Ovary (tissue), 9 donors: ENCODE data around the gene PTPRJ. TPM values are rescaled to one million over a fixed set of nuclear protein-coding genes. Genes with fewer than 3 reads are reported as not detected.

Source experiments
- DNase-seq, 5 donors: peaks; one replicate each; pipeline ENCODE4 v3.0.0-alpha.2; 2019 to 2020
- H3K27ac ChIP-seq, 2 donors: fragments of 200-600 bp; one replicate each; pipeline versions ENCODE4 v1.5.1 to v1.8.0; 2019 to 2022
- H3K27me3 ChIP-seq: fragments of 200-600 bp; one replicate; pipeline ENCODE4 v1.8.0; 2022
- H3K36me3 ChIP-seq: fragments of 200-600 bp; sonication (generic); one replicate; pipeline ENCODE4 v1.5.1; 2019
- H3K4me1 ChIP-seq: one replicate; pipeline ENCODE4 v1.8.1; 2013; ENCODE audit warnings: mild to moderate bottlenecking, moderate library complexity; ENCODE audit not compliant: insufficient read depth
- H3K4me3 ChIP-seq: fragments of 200-600 bp; sonication (generic); one replicate; pipeline ENCODE4 v1.5.1; 2017
- H3K9me3 ChIP-seq, 2 donors: fragments of 200-600 bp in 1 of 2; sonication (generic) in 1 of 2; one replicate each; pipeline versions ENCODE4 v1.5.1 to v1.8.1; 2013 to 2019; ENCODE audit warnings: mild to moderate bottlenecking in 1 of 2, moderate library complexity in 1 of 2
- EP300 ChIP-seq: sonication (generic); formaldehyde crosslinking; IDR thresholded peaks from one replicate; pipeline ENCODE4 v1.6.1; 2017; ENCODE audit warnings: antibody characterized with exemption
- POLR2A ChIP-seq: fragments of 450-650 bp; IDR thresholded peaks from one replicate; pipeline ENCODE4 v1.6.1; 2017; ENCODE audit warnings: antibody characterized with exemption, mild to moderate bottlenecking, moderate library complexity
- WGBS, 3 donors: extraction: QIAGEN DNeasy Blood & Tissue Kit in 1 of 3; methylation state at CpG; one replicate each; pipeline versions ENCODE4 v1.1.5 to v1.1.7; 2013 to 2017; 5-methylcytosine and 5-hydroxymethylcytosine counted together
- intact Hi-C, 4 donors: fragments of 100-400 bp; cut with DNase I; formaldehyde crosslinking; loops; one replicate each; pipeline versions ENCODE4 v1.11.0 to v1.15.1; 2022 to 2023
- polyA plus RNA-seq, 2 donors: library from polyadenylated mRNA; stranded (reverse); fragments of 200-250 nt in 1 of 2; fragments of 350-450 nt in 1 of 2; fragmentation: Illumina TruSeq in 1 of 2; extraction: RNeasy Lipid Tissue Mini Kit (QIAGEN cat#74804) in 1 of 2; gene quantifications; one replicate each; pipeline ENCODE4 v1.2.3, GENCODE V29; 2013 to 2014
- total RNA-seq, 7 donors: library from RNA; depleted of rRNA in 2 of 7; stranded (reverse); fragments of >200 nt in 2 of 7; fragmentation: NEBNext Ultra II Directional in 3 of 7; extraction: Animal tissue kit (Norgen Biotek cat#: 25700) in 3 of 7; gene quantifications; one replicate each; pipeline versions ENCODE4 v1.1.0 to v1.2.4, GENCODE V29; 2016 to 2023
- TF ChIP-seq, protein P1 (sequence below), 3 donors: fragments of 450-650 bp in 2 of 3; fragments of 200-600 bp in 1 of 3; IDR thresholded peaks; one replicate each; pipeline versions ENCODE4 v1.5.1 to v1.8.0; 2016 to 2022; ENCODE audit warnings: antibody characterized with exemption in 3 of 3, mild to moderate bottlenecking in 1 of 3
- donor health status: DM: no; HTN: no; CAD: no; lungs with moderate emphysema.
- donor health status: DM: no; HTN: no; CAD: no.
- donor health status: Bipolar disorder and iron deficiency.
- donor health status: DM: yes; HTN: yes; CAD: no.
- donor health status: DM: no; HTN: no; CAD: no.
- donor health status: DM: yes; HTN: yes; CAD: no.

Gene PTPRJ
- total and polyA plus RNA-seq, 9 donors: 1.6 to 16.1 (median 5.5) TPM

DNA sequence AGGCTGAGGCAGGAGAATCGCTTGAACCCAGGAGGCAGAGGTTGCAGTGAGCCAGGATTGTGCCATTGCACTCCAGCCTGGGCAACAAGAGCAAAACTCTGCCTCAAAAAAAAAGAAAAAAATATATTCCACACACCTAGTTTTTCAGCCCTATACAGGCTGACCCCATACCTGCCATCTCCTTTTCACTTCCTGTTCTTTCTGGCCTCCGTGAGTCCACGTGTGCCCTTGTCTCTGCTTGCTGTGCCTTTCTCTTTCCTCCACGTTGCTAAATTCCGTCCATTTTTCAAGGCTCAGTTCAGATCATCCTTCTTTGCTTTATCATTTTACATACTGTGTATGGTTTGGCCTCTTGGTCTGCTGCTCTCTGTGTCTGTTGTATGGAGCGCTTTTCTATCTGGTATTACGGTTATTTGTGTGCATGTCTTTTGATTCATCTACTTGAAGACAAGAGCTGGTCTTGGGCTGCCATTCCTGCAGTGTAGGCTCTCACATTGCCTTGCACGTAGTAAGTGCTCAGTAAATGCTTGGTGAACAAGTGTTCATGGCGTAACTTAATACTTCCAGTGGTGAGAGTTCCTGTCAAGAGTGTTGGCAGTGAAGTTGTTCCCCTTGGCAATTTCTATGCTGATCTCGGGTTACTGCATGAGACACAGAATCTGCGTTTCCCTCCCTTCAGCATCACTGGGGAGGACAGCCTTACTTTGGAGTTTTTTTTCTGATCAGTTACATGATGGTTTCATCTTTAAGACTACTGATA is 57.5 kb downstream of the PTPRJ start:
- H3K4me3 ChIP-seq: no peak overlapping the region

DNA sequence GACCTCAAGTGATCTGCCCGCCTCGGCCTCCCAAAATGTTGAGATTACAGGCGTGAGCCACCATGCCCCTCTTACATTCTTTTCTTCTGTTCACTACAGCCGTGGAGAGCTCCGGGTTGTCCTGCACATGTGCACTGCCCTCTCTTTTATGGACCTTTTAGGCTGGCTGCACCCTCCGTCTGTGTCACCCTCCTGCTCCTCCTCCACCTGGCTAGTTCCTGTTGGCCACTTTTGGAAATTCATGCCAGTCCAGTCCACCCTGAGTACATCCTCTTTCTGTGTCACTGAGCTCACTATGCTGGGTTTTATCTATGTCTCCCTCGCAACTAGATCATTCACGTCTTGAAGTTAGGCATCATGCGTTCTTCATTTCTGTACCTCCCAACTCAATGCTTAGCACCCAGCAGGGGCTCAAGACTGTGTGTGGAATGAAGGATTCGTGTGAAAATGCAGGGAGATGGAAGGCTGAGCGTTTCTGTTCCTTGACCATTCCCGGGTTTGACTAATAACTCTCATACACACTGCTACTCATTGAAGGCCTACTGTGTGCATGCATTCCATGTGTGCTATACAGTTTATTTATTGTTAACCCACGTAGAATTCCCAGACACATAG is 60.6 kb downstream of the PTPRJ start:
- H3K27ac ChIP-seq: no peak overlapping the region
- intact Hi-C loops: no loop called here
- TF ChIP-seq, protein P1, sequence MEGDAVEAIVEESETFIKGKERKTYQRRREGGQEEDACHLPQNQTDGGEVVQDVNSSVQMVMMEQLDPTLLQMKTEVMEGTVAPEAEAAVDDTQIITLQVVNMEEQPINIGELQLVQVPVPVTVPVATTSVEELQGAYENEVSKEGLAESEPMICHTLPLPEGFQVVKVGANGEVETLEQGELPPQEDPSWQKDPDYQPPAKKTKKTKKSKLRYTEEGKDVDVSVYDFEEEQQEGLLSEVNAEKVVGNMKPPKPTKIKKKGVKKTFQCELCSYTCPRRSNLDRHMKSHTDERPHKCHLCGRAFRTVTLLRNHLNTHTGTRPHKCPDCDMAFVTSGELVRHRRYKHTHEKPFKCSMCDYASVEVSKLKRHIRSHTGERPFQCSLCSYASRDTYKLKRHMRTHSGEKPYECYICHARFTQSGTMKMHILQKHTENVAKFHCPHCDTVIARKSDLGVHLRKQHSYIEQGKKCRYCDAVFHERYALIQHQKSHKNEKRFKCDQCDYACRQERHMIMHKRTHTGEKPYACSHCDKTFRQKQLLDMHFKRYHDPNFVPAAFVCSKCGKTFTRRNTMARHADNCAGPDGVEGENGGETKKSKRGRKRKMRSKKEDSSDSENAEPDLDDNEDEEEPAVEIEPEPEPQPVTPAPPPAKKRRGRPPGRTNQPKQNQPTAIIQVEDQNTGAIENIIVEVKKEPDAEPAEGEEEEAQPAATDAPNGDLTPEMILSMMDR (IDR thresholded peaks at IDR 0.05): no peak
- TF ChIP-seq POLR2A (no peak), EP300 (no peak)

More for the DNA sequence above, 57.5 kb downstream of the PTPRJ start:
- TF ChIP-seq POLR2A (no peak), EP300 (no peak)
- TF ChIP-seq, protein P1 (IDR thresholded peaks at IDR 0.05): no peak
- no peak for DNase-seq
- Histone ChIP-seq H3K27ac (no peak overlapping the region), H3K4me1 (no peaks in the 10 kb centered on the region), H3K36me3 (no peaks in the 10 kb centered on the region), H3K9me3 (no peaks in the 10 kb centered on the region), H3K27me3 (no peaks in the 10 kb centered on the region)
- intact Hi-C loops: no loop called here
- WGBS, 3 donors: 91 to 94% (median 92%) methylated on average over 11 of the region's 11 CpGs

DNA sequence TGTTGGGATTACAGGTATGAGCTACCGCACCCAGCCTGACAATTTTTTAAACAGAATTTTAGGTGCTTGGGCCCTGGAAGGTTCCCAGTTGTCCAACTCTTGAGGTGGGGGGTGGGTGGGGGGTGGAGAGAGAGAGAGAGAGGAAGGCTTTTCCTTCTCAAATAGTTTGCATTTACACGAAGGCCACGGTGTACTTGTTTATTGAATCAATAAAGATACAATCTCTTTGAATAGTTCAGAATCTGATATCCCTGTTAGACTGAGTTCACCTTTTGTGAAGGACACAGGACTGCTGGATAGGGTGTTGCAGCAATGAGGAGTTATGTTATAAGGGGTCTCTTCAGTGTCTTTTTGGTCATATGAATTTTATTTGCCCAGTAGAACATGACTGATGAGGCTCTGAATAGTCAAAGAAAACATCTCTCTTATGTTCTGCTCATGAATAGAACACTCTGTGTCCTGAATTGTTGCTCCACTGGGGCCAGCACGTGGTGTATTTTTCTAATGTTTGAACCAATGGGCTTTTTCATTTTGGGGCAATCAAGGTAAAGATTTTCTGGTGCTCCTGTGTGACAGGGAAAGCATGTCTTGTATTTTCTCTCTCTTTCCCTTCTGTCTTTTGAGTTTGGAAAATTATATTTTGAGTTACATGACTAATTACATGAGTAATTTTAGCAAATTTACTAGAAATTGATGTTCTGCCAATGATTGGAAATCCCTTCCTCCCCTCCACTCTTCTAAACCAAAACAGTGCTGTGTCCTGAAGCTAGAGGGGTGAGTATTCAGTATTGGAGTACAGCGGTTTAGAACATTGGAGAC is 61.7 kb downstream of the PTPRJ start:
- intact Hi-C loops: no loop called here
- 53 to 72% (median 64%) methylated on average over 5 of the region's 5 CpGs for WGBS, 3 donors
- H3K36me3 ChIP-seq: no peaks in the 10 kb centered on the region
- no peak overlapping the region for H3K27ac ChIP-seq
- H3K9me3 ChIP-seq: no peaks in the 10 kb centered on the region
- no peak overlapping the region for H3K4me3 ChIP-seq
- TF ChIP-seq, protein P1 (IDR thresholded peaks at IDR 0.05): no peak
- TF ChIP-seq EP300 (no peak), POLR2A (no peak)
- no peak for DNase-seq
- H3K27me3 ChIP-seq: no peaks in the 10 kb centered on the region
- H3K4me1 ChIP-seq: no peaks in the 10 kb centered on the region

More for the DNA sequence above, 60.6 kb downstream of the PTPRJ start:
- Histone ChIP-seq H3K4me3 (no peak overlapping the region), H3K4me1 (no peaks in the 10 kb centered on the region), H3K27me3 (no peaks in the 10 kb centered on the region), H3K36me3 (no peaks in the 10 kb centered on the region), H3K9me3 (no peaks in the 10 kb centered on the region)
- no peak for DNase-seq
- 94 to 96% (median 95%) methylated on average over 13 of the region's 13 CpGs for WGBS, 3 donors

DNA sequence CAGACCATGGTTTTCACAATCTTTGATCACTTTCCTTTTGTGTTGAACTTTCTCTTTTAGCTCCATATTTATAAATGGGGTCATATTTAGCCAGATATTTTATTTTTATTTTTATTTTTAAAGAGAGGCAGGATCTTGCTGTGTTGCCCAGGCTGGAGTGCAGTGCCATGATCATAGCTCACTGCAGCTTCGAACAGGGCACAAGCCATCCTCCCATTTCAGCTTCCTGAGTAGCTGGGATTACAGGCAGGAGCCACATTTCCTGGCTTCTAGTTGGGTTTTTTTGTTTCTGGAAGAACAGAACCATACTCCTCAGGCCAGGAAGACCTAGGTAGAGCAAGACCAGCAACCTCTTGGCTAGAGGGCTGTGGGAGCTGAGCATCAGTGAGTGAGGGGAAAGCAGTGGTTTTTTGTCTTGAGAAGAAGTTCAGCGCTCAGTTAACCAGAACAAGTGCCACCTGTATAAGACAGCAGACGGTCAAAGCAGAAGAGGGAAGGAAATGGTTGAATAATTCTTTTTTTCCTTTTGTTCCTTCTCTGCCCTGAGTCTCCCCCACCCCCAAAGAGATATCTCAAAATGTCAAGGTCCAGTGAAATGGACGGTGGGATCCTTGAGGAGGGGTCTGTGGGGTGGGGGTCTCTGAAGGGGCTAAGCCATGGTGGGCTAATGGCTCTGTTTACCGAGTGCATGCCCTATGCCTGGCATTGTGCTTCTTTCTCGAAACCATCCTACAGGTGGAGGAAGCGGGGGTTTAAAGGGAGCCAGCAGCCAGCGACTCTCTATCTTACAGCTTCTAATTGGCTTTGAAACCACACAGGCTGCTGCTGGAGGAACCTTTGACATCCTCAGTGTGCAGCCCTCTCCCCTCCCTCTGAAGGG is 63.0 kb downstream of the PTPRJ start:
- Histone ChIP-seq H3K27me3 (no peaks in the 10 kb centered on the region), H3K4me3 (no peak overlapping the region), H3K27ac (no peak overlapping the region), H3K9me3 (no peaks in the 10 kb centered on the region), H3K4me1 (no peaks in the 10 kb centered on the region), H3K36me3 (no peaks in the 10 kb centered on the region)
- TF ChIP-seq, protein P1 (IDR thresholded peaks at IDR 0.05): no peak
- TF ChIP-seq EP300: no peak
- TF ChIP-seq POLR2A: no peak
- intact Hi-C loops: no loop called here
- DNase-seq: no peak
- WGBS, 3 donors: 69 to 75% (median 71%) methylated on average over 8 of the region's 8 CpGs
